Measurements from ENCODE around the gene C16orf86.

DNA sequence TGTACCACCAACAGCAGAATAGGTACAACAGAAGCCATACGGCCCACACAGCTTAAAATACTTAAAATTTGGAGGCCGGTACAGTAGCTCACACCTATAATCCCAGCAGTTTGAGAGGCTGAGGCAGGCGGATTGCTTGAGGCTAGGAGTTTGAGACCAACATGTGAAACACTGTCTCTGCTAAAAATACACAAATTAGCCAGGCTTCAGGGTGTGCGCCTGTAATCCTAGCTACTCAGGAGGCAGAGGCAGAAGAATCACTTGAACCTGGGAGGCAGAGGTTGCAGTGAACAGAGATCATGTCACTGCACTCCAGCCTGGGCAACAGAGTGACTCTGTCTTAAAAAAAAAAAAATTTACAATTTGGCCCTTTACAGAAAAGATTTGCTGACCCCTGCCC lies 35.5 kb downstream of the C16orf86 start:
- no peak for TF ChIP-seq YY1 (IDR thresholded peaks at IDR 0.05; ENCODE audit: extremely low read depth, insufficient replicate concordance, low read depth, low read length)
- no peak for TF ChIP-seq EZH2 (IDR thresholded peaks at IDR 0.05)
- TF ChIP-seq POLR2A (IDR thresholded peaks at IDR 0.05; ENCODE audit: borderline replicate concordance, extremely low read depth, insufficient read depth, insufficient read length), result no peak
- TF ChIP-seq, protein P1, sequence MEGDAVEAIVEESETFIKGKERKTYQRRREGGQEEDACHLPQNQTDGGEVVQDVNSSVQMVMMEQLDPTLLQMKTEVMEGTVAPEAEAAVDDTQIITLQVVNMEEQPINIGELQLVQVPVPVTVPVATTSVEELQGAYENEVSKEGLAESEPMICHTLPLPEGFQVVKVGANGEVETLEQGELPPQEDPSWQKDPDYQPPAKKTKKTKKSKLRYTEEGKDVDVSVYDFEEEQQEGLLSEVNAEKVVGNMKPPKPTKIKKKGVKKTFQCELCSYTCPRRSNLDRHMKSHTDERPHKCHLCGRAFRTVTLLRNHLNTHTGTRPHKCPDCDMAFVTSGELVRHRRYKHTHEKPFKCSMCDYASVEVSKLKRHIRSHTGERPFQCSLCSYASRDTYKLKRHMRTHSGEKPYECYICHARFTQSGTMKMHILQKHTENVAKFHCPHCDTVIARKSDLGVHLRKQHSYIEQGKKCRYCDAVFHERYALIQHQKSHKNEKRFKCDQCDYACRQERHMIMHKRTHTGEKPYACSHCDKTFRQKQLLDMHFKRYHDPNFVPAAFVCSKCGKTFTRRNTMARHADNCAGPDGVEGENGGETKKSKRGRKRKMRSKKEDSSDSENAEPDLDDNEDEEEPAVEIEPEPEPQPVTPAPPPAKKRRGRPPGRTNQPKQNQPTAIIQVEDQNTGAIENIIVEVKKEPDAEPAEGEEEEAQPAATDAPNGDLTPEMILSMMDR (IDR thresholded peaks at IDR 0.05 in 2 of 3, conservative IDR thresholded peaks at IDR 0.05 in 1 of 3; ENCODE audit: borderline replicate concordance in 1 of 3, insufficient read depth in 1 of 3, low read depth in 2 of 3, low read length in 2 of 3), result no peak

All from HCT116 (cell line).